H9 (cell line): Measurements from ENCODE around the gene TADA2A. TPM values are rescaled to one million over a fixed set of nuclear protein-coding genes. Genes with fewer than 3 reads are reported as not detected.

Source experiments
- DNase-seq: peaks from one replicate; pipeline ENCODE4 v3.0.0-alpha.2; 2017
- H2AFZ ChIP-seq: one replicate; pipeline ENCODE4 v1.6.1; 2013; ENCODE audit warnings: mild to moderate bottlenecking, low read length, control low read depth, moderate library complexity
- H2AK5ac ChIP-seq: 2 replicates; pipeline ENCODE4 v1.6.1; 2013; ENCODE audit warnings: low read length, control low read depth, mixed read lengths; ENCODE audit not compliant: insufficient read length
- H2BK120ac ChIP-seq: one replicate; pipeline ENCODE4 v1.6.1; 2013; ENCODE audit warnings: low read depth, mild to moderate bottlenecking, low read length, control low read depth, inconsistent platforms; ENCODE audit not compliant: poor library complexity, severe bottlenecking
- H2BK12ac ChIP-seq: 2 replicates; pipeline ENCODE4 v1.6.1; 2013; ENCODE audit warnings: low read length, control low read depth, mixed read lengths, low read depth; ENCODE audit not compliant: insufficient read length
- H2BK15ac ChIP-seq: 2 replicates; pipeline ENCODE4 v1.6.1; 2013; ENCODE audit warnings: low read depth, low read length, control low read depth
- H2BK20ac ChIP-seq: one replicate; pipeline ENCODE4 v1.6.1; 2013; ENCODE audit warnings: low read depth, mild to moderate bottlenecking, low read length, control low read depth, inconsistent platforms; ENCODE audit not compliant: poor library complexity, severe bottlenecking
- H2BK5ac ChIP-seq: 2 replicates; pipeline ENCODE4 v1.6.1; 2013; ENCODE audit warnings: low read length, control low read depth, mixed read lengths; ENCODE audit not compliant: insufficient read length
- H3K14ac ChIP-seq: 2 replicates; pipeline ENCODE4 v1.6.1; 2013; ENCODE audit warnings: low read length, control low read depth; ENCODE audit not compliant: insufficient read depth
- H3K18ac ChIP-seq: 2 replicates; pipeline ENCODE4 v1.6.1; 2013; ENCODE audit warnings: low read depth, mild to moderate bottlenecking, mixed read lengths, low read length, control low read depth; ENCODE audit not compliant: insufficient read length
- H3K23ac ChIP-seq: 2 replicates; pipeline ENCODE4 v1.6.1; 2013; ENCODE audit warnings: low read length, control low read depth, mixed read lengths, low read depth; ENCODE audit not compliant: insufficient read length
- H3K23me2 ChIP-seq: 2 replicates; pipeline ENCODE4 v1.6.1; 2013; ENCODE audit warnings: low read depth, mild to moderate bottlenecking, mixed read lengths, low read length, control low read depth; ENCODE audit not compliant: insufficient read length, poor library complexity, severe bottlenecking
- H3K27ac ChIP-seq: 2 replicates; pipeline ENCODE4 v1.5.1; 2013; ENCODE audit warnings: low read length, control low read depth, mixed read lengths, low read depth; ENCODE audit not compliant: insufficient read length
- H3K27me3 ChIP-seq: 2 replicates; pipeline ENCODE4 v1.6.1; 2013; ENCODE audit warnings: low read length, control low read depth, inconsistent platforms; ENCODE audit not compliant: insufficient read depth
- H3K4ac ChIP-seq: 2 replicates; pipeline ENCODE4 v1.6.1; 2013; ENCODE audit warnings: low read depth, mild to moderate bottlenecking, control low read depth, inconsistent platforms, low read length, moderate library complexity
- H3K4me1 ChIP-seq: 2 replicates; pipeline ENCODE4 v1.6.1; 2013; ENCODE audit warnings: low read length, control low read depth, inconsistent platforms; ENCODE audit not compliant: insufficient read depth
- H3K4me2 ChIP-seq: 2 replicates; pipeline ENCODE4 v1.6.1; 2013; ENCODE audit warnings: low read length, control low read depth, mixed read lengths; ENCODE audit not compliant: insufficient read length, insufficient read depth
- H3K56ac ChIP-seq: 2 replicates; pipeline ENCODE4 v1.6.1; 2013; ENCODE audit warnings: low read depth, mild to moderate bottlenecking, mixed read lengths, low read length, control low read depth; ENCODE audit not compliant: insufficient read length
- H3K79me1 ChIP-seq: 2 replicates; pipeline ENCODE4 v1.6.1; 2013; ENCODE audit warnings: low read depth, mild to moderate bottlenecking, moderate library complexity, low read length, control low read depth, inconsistent platforms; ENCODE audit not compliant: insufficient read depth, poor library complexity, severe bottlenecking
- H3K79me2 ChIP-seq: 2 replicates; pipeline ENCODE4 v1.6.1; 2013; ENCODE audit warnings: low read length, control low read depth, inconsistent platforms; ENCODE audit not compliant: insufficient read depth
- H3K9ac ChIP-seq: 2 replicates; pipeline ENCODE4 v1.6.1; 2013; ENCODE audit warnings: low read length, control low read depth, mixed read lengths; ENCODE audit not compliant: insufficient read length; ENCODE audit errors: extremely low read depth
- H3K9me3 ChIP-seq: one replicate; pipeline ENCODE4 v1.6.1; 2013; ENCODE audit warnings: low read depth, low read length, inconsistent platforms; ENCODE audit not compliant: control insufficient read depth
- H3T11ph ChIP-seq: one replicate; pipeline ENCODE4 v1.6.1; 2013; ENCODE audit warnings: mild to moderate bottlenecking, low read length, control low read depth, inconsistent platforms
- H4K20me1 ChIP-seq: one replicate; pipeline ENCODE4 v1.6.1; 2013; ENCODE audit not compliant: control insufficient read depth, insufficient read length, insufficient read depth
- H4K5ac ChIP-seq: 2 replicates; pipeline ENCODE4 v1.6.1; 2013; ENCODE audit warnings: low read depth, mild to moderate bottlenecking, mixed read lengths, low read length, control low read depth; ENCODE audit not compliant: insufficient read length
- H4K8ac ChIP-seq: replicated peaks from 2 replicates; pipeline ENCODE4 v1.6.1; 2013; ENCODE audit warnings: low read length, control low read depth, mixed read lengths, low read depth; ENCODE audit not compliant: insufficient read length
- H4K91ac ChIP-seq: 2 replicates; pipeline ENCODE4 v1.6.1; 2013; ENCODE audit warnings: low read depth, mild to moderate bottlenecking, moderate library complexity, mixed read lengths, low read length, control low read depth; ENCODE audit not compliant: insufficient read length
- H3K27ac Mint-ChIP-seq, 3 experiments: 2 replicates in 2 of 3; 3 replicates in 1 of 3; pipeline ENCODE4 v1.8.0; 2020 to 2021; ENCODE audit warnings: mixed read lengths in 3 of 3, mild to moderate bottlenecking in 1 of 3, moderate library complexity in 1 of 3
- H3K27me3 Mint-ChIP-seq: 2 replicates; pipeline ENCODE4 v1.8.0; 2021; ENCODE audit warnings: low read depth, mild to moderate bottlenecking, moderate library complexity, mixed read lengths
- H3K36me3 Mint-ChIP-seq, 3 experiments: 2 replicates in 2 of 3; 3 replicates in 1 of 3; pipeline ENCODE4 v1.8.0; 2020 to 2021; ENCODE audit warnings: low read depth in 3 of 3, mixed read lengths in 3 of 3; ENCODE audit not compliant: insufficient read depth in 1 of 3
- H3K4me1 Mint-ChIP-seq, 2 experiments: 2 replicates each; pipeline ENCODE4 v1.8.0; 2020; ENCODE audit warnings: mixed read lengths in 2 of 2
- H3K4me3 Mint-ChIP-seq, 2 experiments: 2 replicates in 1 of 2; 3 replicates in 1 of 2; pipeline ENCODE4 v1.8.0; 2020 to 2021; ENCODE audit warnings: mild to moderate bottlenecking in 2 of 2, mixed read lengths in 2 of 2, moderate library complexity in 1 of 2
- H3K9me3 Mint-ChIP-seq, 2 experiments: 2 replicates in 1 of 2; 3 replicates in 1 of 2; pipeline ENCODE4 v1.8.0; 2020; ENCODE audit warnings: mild to moderate bottlenecking in 2 of 2, mixed read lengths in 2 of 2, moderate library complexity in 1 of 2
- WGBS: extraction: QIAGEN DNeasy Blood & Tissue Kit; methylation state at CpG from one replicate; pipeline ENCODE4 v1.1.7; 2013; ENCODE audit warnings: missing lambda C conversion rate, low lambda C conversion rate, mixed read lengths; ENCODE audit not compliant: insufficient read length; ENCODE audit errors: extremely low coverage; 5-methylcytosine and 5-hydroxymethylcytosine counted together
- total RNA-seq: library from RNA; stranded (reverse); gene quantifications from 2 replicates; pipeline ENCODE4 v1.2.1, GENCODE V29; 2021
- TF ChIP-seq, protein P1 (sequence below): fragments of 200-600 bp; sonication (generic); conservative IDR thresholded peaks from 3 replicates; pipeline ENCODE4 v1.8.0; 2021; ENCODE audit warnings: antibody characterized with exemption, mild to moderate bottlenecking

The TADA2A gene
- total RNA-seq, 1 experiment from 2014 or later = 20.9 TPM

DNA sequence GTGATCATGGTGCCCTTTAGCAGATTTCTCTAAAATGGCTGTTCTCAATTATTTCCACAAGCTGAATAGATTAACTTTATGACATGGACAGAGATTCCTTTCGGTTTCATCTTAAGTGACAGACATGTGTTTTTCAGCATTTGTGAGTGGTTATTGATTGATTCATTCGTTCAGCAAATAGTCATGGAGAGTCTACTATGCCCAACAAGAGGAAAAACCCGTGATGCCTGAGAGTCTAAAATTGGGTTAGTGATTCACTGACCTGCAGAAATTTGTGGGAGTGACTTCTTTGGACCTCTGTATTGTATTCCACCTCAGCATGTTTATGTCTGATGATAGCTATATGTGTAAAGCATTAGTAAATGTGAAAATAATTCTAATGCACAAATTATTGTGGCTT is 55.0 kb downstream of the TADA2A start:
- Mint-ChIP-seq H3K9me3 (no peaks in the 10 kb centered on the region), H3K27ac (no peak overlapping the region), H3K27me3 (no peaks in the 10 kb centered on the region), H3K4me1 (no peaks in the 10 kb centered on the region), H3K4me3 (no peak overlapping the region), H3K36me3 (peaks cover 6 to 37% (median 31%) of the 10 kb centered on the region in 3 experiments; a peak in 6 of 7 replicates)
- Histone ChIP-seq H4K91ac (no peak overlapping the region), H3K9ac (no peak overlapping the region), H4K5ac (no peak overlapping the region), H2BK20ac (no peak overlapping the region), H3K23me2 (no peaks in the 10 kb centered on the region), H3K4ac (no peak overlapping the region), H3K9me3 (no peaks in the 10 kb centered on the region), H4K8ac (no peak overlapping the region), H3T11ph (no peak overlapping the region), H3K79me1 (no peaks in the 10 kb centered on the region), H2AFZ (no peak overlapping the region), H3K23ac (no peak overlapping the region), H3K56ac (no peak overlapping the region), H2BK5ac (no peak overlapping the region), H2BK120ac (no peak overlapping the region), H3K18ac (no peak overlapping the region), H3K4me1 (no peaks in the 10 kb centered on the region), H3K27ac (no peak overlapping the region), H3K79me2 (no peaks in the 10 kb centered on the region), H4K20me1 (no peaks in the 10 kb centered on the region), H3K4me2 (no peak overlapping the region), H2BK15ac (no peak overlapping the region), H3K27me3 (no peaks in the 10 kb centered on the region), H2BK12ac (no peak overlapping the region), H2AK5ac (no peak overlapping the region), H3K14ac (no peak overlapping the region)
- no peak for DNase-seq
- WGBS = no CpG with 5 or more reads among the region's 3 CpGs
- TF ChIP-seq, protein P1, sequence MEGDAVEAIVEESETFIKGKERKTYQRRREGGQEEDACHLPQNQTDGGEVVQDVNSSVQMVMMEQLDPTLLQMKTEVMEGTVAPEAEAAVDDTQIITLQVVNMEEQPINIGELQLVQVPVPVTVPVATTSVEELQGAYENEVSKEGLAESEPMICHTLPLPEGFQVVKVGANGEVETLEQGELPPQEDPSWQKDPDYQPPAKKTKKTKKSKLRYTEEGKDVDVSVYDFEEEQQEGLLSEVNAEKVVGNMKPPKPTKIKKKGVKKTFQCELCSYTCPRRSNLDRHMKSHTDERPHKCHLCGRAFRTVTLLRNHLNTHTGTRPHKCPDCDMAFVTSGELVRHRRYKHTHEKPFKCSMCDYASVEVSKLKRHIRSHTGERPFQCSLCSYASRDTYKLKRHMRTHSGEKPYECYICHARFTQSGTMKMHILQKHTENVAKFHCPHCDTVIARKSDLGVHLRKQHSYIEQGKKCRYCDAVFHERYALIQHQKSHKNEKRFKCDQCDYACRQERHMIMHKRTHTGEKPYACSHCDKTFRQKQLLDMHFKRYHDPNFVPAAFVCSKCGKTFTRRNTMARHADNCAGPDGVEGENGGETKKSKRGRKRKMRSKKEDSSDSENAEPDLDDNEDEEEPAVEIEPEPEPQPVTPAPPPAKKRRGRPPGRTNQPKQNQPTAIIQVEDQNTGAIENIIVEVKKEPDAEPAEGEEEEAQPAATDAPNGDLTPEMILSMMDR = no peak
